H1 (cell line): ENCODE data around the gene MAP3K6. TPM values are rescaled to one million over a fixed set of nuclear protein-coding genes. Genes with fewer than 3 reads are reported as not detected.
A peak's percentile ranks its signal among the peaks of the same experiment; 100 is the strongest.

Source experiments
- ASH2L ChIP-seq: fragments of 200-600, 300-600 bp; sonication (generic); IDR thresholded peaks from one replicate; pipeline ENCODE4 v1.7.1; 2017; ENCODE audit warnings: low read length
- CBX5 ChIP-seq: fragments of 300-800, 300-1000 bp; sonication (generic); IDR thresholded peaks from 2 replicates; pipeline ENCODE4 v1.7.1; 2016; ENCODE audit warnings: antibody characterized with exemption, low read length, low read depth
- CBX8 ChIP-seq: fragments of 300-800, 300-1000 bp; sonication (generic); IDR thresholded peaks from 2 replicates; pipeline ENCODE4 v1.7.1; 2016; ENCODE audit warnings: low read depth, low read length, borderline replicate concordance
- CHD1 ChIP-seq: IDR thresholded peaks from 2 replicates; pipeline ENCODE4 v1.6.1; 2012; ENCODE audit warnings: low read depth, low read length, improper control_type of control experiment
- CREB1 ChIP-seq: IDR thresholded peaks from 2 replicates; pipeline ENCODE4 v1.6.1; 2012; ENCODE audit warnings: inconsistent platforms
- EZH2 ChIP-seq: fragments of 200-600 bp; sonication (generic); IDR thresholded peaks from 2 replicates; pipeline ENCODE4 v1.7.1; 2012; ENCODE audit warnings: low read depth, mild to moderate bottlenecking, moderate library complexity, low read length, inconsistent platforms; ENCODE audit not compliant: severe bottlenecking
- RAD21 ChIP-seq, 2 experiments: IDR thresholded peaks in 1 of 2; conservative IDR thresholded peaks in 1 of 2; 2 replicates each; pipeline ENCODE4 v1.6.1; 2011; ENCODE audit warnings: low read depth in 2 of 2, low read length in 2 of 2, improper control_type of control experiment in 1 of 2, inconsistent platforms in 1 of 2, mild to moderate bottlenecking in 1 of 2, moderate library complexity in 1 of 2
- SAP30 ChIP-seq: fragments of 300-600 bp; sonication (generic); IDR thresholded peaks from 2 replicates; pipeline ENCODE4 v1.7.1; 2012; ENCODE audit warnings: low read length, moderate library complexity, mild to moderate bottlenecking, inconsistent platforms; ENCODE audit not compliant: insufficient read depth, insufficient replicate concordance
- SIX5 ChIP-seq: IDR thresholded peaks from 2 replicates; pipeline ENCODE4 v1.6.1; 2011; ENCODE audit warnings: mild to moderate bottlenecking, low read depth, low read length
- TCF12 ChIP-seq: IDR thresholded peaks from 2 replicates; pipeline ENCODE4 v1.6.1; 2011; ENCODE audit warnings: low read depth, mild to moderate bottlenecking, low read length
- polyA plus RNA-seq, 7 experiments: library from polyadenylated mRNA; depleted of rRNA in 3 of 7; stranded (reverse) in 5 of 7; unstranded in 2 of 7; fragments of >200 nt in 5 of 7; fragments of 200-250 nt in 2 of 7; gene quantifications; 1 replicate in 5 of 7; 2 replicates in 1 of 7; 4 replicates in 1 of 7; pipeline versions ENCODE4 v1.2.1 to v1.2.3, GENCODE V29; 2011 to 2013; ENCODE audit warnings: missing spikeins in 2 of 7, mixed read lengths in 2 of 7
- total RNA-seq: library from RNA; stranded (reverse); fragmentation: NEBNext Ultra II Directional; extraction: Animal tissue kit (Norgen Biotek cat#: 25700); gene quantifications from 2 replicates; pipeline ENCODE4 v1.2.1, GENCODE V29; 2021
- TF ChIP-seq, protein P1 (sequence below): fragments of 300-600 bp; sonication (generic); IDR thresholded peaks from 2 replicates; pipeline ENCODE4 v1.7.1; 2012; ENCODE audit warnings: low read length, moderate library complexity, mild to moderate bottlenecking, inconsistent platforms; ENCODE audit not compliant: insufficient replicate concordance

MAP3K6 gene
- total and polyA plus RNA-seq, 2 of the 8 experiments (the other 6 are each of a cell fraction or from before 2014, with no cell fraction given), result 7.4 to 7.6 TPM

DNA sequence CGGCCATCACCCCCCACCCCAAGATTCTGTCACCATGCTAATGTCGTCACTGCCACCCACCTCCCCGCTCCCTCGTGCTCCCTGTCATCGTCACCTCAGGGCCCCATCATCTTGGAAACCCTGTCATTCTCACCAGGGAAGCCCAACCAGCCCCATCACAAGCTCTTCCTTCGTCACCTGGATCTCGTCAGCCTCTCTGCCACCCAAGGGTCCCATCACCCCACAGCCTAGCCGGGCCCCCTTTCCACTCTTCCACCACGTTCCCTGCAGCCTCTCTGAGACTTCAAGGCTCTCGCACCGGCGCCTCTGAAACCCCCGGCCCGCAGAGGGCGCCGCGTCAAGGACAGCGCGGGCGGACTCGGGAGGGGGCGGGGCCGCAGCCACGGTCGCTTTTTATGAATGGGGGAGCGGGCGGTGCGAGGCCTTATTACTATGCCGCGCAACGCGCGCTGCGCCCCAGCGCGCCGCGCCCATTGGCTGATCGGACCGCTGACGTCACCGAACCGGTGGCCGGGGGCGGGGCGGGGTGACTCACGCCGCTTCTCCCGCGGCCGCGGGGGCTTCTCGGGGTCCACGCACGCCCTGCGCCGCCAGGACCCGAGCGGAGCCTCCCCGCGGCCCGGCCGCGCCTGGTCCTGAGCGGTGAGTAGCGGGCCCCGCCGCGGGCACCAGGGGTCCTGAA is 25.5 kb upstream of the MAP3K6 start, which contains the start of gene GPR3 (continued):
- TF ChIP-seq, protein P1, sequence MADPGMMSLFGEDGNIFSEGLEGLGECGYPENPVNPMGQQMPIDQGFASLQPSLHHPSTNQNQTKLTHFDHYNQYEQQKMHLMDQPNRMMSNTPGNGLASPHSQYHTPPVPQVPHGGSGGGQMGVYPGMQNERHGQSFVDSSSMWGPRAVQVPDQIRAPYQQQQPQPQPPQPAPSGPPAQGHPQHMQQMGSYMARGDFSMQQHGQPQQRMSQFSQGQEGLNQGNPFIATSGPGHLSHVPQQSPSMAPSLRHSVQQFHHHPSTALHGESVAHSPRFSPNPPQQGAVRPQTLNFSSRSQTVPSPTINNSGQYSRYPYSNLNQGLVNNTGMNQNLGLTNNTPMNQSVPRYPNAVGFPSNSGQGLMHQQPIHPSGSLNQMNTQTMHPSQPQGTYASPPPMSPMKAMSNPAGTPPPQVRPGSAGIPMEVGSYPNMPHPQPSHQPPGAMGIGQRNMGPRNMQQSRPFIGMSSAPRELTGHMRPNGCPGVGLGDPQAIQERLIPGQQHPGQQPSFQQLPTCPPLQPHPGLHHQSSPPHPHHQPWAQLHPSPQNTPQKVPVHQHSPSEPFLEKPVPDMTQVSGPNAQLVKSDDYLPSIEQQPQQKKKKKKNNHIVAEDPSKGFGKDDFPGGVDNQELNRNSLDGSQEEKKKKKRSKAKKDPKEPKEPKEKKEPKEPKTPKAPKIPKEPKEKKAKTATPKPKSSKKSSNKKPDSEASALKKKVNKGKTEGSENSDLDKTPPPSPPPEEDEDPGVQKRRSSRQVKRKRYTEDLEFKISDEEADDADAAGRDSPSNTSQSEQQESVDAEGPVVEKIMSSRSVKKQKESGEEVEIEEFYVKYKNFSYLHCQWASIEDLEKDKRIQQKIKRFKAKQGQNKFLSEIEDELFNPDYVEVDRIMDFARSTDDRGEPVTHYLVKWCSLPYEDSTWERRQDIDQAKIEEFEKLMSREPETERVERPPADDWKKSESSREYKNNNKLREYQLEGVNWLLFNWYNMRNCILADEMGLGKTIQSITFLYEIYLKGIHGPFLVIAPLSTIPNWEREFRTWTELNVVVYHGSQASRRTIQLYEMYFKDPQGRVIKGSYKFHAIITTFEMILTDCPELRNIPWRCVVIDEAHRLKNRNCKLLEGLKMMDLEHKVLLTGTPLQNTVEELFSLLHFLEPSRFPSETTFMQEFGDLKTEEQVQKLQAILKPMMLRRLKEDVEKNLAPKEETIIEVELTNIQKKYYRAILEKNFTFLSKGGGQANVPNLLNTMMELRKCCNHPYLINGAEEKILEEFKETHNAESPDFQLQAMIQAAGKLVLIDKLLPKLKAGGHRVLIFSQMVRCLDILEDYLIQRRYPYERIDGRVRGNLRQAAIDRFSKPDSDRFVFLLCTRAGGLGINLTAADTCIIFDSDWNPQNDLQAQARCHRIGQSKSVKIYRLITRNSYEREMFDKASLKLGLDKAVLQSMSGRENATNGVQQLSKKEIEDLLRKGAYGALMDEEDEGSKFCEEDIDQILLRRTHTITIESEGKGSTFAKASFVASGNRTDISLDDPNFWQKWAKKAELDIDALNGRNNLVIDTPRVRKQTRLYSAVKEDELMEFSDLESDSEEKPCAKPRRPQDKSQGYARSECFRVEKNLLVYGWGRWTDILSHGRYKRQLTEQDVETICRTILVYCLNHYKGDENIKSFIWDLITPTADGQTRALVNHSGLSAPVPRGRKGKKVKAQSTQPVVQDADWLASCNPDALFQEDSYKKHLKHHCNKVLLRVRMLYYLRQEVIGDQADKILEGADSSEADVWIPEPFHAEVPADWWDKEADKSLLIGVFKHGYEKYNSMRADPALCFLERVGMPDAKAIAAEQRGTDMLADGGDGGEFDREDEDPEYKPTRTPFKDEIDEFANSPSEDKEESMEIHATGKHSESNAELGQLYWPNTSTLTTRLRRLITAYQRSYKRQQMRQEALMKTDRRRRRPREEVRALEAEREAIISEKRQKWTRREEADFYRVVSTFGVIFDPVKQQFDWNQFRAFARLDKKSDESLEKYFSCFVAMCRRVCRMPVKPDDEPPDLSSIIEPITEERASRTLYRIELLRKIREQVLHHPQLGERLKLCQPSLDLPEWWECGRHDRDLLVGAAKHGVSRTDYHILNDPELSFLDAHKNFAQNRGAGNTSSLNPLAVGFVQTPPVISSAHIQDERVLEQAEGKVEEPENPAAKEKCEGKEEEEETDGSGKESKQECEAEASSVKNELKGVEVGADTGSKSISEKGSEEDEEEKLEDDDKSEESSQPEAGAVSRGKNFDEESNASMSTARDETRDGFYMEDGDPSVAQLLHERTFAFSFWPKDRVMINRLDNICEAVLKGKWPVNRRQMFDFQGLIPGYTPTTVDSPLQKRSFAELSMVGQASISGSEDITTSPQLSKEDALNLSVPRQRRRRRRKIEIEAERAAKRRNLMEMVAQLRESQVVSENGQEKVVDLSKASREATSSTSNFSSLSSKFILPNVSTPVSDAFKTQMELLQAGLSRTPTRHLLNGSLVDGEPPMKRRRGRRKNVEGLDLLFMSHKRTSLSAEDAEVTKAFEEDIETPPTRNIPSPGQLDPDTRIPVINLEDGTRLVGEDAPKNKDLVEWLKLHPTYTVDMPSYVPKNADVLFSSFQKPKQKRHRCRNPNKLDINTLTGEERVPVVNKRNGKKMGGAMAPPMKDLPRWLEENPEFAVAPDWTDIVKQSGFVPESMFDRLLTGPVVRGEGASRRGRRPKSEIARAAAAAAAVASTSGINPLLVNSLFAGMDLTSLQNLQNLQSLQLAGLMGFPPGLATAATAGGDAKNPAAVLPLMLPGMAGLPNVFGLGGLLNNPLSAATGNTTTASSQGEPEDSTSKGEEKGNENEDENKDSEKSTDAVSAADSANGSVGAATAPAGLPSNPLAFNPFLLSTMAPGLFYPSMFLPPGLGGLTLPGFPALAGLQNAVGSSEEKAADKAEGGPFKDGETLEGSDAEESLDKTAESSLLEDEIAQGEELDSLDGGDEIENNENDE, result no peak
- TF ChIP-seq CBX8 (no peak), TCF12 (no peak), CBX5 (no peak), ASH2L (no peak), SIX5 (no peak), CHD1 (no peak), CREB1 (peak; percentile 88), EZH2 (no peak), SAP30 (peak; percentile 70), RAD21 (IDR thresholded peaks at IDR 0.05 in 1 of 2, conservative IDR thresholded peaks at IDR 0.05 in 1 of 2; ENCODE audit: low read depth in 2 of 2, low read length in 2 of 2) (peak; percentile 16 to 36; a peak in 3 of 4 replicates)
